GM21825 (cell line): ENCODE data around the gene ALKBH1.
"Not testable (repeated sequence)": the region's sequence is repeated elsewhere in the genome, so short reads cannot be mapped to it uniquely, and the experiment has no call there.

Experiments
- ATAC-seq: cut with Tn5 transposase; IDR thresholded peaks from one replicate; pipeline ENCODE4 v1.9.1; 2021; ENCODE audit warnings: mild to moderate bottlenecking, moderate library complexity; ENCODE audit not compliant: unreplicated experiment

ALKBH1 gene

GRCh38 chr14:77674931-77675330 is 32.9 kb downstream of the ALKBH1 start:
- no peak for ATAC-seq

DNA sequence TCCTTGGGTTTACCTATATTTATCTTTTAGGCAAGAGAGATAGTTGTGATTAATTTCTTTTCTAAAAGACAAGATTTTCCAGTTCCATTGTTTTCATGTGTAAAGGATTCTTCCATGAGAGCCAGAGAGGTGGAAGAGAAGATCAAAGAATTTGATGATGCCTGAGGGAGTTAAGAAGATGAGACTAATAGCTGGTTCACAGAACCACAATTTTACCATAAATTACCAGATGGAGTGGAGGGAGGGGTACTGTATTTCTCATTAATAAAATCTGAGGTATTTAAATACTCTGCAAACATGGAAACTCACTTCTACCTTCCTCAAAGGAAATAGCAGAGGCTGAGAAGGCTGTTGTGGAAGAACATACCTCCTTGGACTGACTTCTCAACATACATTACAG is 34.6 kb downstream of the ALKBH1 start:
- ATAC-seq: no peak

GRCh38 chr14:77667331-77667730 is 40.5 kb downstream of the ALKBH1 start:
- no peak for ATAC-seq

- ATAC-seq: no peak
These were observed 44.5 kb downstream of the ALKBH1 start for GRCh38 chr14:77663293-77663692.

GRCh38 chr14:77661562-77661961 is 46.3 kb downstream of the ALKBH1 start:
- not testable (repeated sequence) for ATAC-seq

- no peak for ATAC-seq
These were observed 47.1 kb downstream of the ALKBH1 start for GRCh38 chr14:77660754-77661153.

DNA sequence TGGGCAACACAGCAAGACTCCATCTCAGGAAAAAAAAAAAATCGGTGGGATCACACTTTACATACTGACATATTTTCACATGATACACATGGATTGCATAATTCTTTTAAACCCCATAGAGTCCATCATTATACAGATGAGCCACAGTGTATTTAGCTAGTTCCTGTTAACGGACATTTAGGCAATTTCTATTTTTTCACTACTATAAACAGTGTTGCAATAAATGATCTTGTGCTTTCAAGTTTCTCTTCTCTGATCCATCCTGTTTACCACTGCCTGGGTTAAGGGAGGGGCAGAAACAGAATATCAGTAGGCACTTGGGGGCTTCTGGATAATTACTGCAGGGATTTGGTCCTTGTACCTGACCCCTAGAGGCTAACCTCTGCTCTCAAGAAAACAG is 48.0 kb downstream of the ALKBH1 start:
- no peak for ATAC-seq

DNA sequence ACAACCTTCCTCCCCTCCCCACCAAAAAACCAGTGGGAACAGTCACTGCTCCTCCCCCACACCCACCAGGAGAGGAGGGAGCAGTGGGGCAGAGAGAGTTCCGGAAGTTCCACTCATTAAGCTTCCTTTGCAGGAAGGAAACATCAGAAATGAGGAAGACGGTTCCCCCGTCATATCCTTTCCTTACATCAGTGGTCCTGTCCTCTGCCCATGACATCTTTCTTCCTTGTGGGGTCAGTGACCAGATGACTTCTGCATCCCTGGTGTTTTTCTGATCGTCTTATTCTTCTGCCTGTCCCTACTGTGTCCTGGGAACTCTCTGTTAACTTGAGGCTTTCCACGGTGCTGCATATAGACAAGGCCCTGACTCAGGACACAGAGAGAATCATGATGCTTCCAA is 50.5 kb downstream of the ALKBH1 start:
- no peak for ATAC-seq

DNA sequence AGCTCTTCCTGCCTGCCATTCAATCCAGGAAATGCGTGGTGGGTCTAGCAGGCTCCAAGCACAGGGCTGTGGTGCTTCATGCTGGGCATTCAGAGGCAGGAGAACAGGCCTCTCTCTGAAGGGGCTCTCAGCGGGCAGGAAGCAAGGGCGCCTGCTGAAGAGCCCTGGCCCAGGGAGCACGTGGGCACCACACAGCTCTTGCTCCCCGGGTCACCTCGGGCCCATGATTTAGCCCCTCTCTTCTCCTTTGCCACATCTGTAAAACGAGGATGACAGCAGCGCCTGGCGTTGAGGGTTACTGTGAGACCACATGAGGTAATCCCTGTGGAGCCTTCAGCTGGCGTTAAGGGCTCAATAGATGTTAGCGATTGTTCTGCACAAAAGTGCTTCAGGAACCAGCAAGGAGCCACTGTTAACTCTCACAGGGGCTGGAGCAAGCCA is 53.8 kb downstream of the ALKBH1 start:
- no peak for ATAC-seq

DNA sequence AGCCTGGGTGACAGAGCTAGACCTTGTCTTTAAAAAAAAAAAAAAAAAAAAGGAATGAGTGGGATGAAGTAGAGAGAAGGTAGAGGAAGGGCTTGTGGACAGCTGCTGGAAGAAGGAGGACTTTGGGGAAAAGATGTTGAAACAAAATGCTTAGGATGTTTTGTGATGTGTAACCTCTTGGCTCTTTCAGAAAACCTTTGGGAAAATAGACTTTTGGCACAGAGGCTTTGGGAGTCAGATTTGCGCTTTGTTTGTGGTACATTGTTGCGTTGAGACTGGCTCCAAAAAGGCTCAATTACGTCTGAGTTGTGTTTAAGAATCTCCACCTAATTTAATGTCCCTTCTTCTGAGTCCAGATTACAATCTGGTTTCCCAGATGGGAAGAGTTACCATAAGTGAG is 58.5 kb downstream of the ALKBH1 start:
- ATAC-seq: no peak

- no peak for ATAC-seq
These were observed 59.2 kb downstream of the ALKBH1 start for GRCh38 chr14:77648520-77649200.

- no peak for ATAC-seq
These were observed 60.0 kb downstream of the ALKBH1 start for GRCh38 chr14:77647853-77648252.

DNA sequence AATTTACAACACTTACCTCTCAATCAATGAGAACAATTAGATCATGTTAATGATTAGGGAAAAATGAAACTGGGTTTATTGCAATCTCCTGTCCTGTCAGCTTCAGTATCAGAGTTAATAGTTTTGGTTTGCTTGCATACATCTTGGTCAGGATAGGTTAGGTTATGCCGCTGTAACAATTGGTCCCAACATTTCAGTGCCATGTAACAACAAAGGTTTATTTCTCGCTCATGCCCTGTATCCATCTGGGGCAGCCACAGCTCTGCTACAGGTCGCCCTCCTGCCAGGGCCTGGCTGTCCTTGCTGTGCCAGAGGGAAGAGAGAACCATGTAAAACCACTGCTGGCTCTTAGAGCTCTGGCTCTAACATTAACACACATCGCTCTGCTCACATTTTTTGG is 60.9 kb downstream of the ALKBH1 start:
- ATAC-seq: no peak

GRCh38 chr14:77645520-77646230 is 62.1 kb downstream of the ALKBH1 start:
- ATAC-seq: no peak

- ATAC-seq: no peak
These were observed 65.4 kb downstream of the ALKBH1 start for GRCh38 chr14:77642407-77642806.

DNA sequence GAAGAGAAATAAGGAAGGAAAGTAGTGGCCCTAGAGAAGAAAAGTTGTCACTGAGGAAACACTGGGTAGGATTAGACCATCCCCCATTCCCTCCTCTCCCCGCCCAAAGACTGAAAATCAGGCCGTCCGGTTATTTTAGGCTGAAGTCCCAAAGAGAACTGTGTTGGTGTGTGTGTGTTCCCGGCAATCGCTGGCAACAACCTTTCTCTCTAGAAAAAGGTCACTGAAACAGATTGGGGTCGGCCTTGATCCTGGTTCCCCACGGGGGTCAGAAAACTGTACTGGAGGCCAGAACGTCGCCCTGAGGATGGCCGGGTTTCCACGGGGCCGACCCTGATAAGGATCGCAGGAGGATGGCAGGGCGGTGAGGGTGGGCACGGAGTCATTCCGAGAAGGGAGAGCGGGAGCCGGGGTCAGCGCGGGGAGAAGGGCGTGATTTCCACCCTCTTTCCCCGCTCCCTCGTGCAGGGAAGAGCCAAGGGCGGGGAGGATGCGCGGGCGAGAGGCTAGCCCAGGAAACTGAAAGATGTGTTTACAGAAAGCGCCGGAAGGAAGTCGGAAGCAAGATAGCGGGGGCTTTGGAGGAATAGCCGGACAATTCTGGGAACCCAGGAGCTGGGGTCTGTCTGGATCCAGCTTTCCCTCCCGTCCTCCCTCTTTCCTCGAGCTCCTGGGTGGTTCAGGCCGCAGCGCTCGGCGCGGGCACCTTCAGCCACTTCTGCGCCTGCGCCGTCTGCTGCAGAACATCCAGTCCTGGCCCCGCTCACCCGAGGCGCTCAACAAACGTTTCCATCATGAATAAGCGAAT is 66.1 kb downstream of the ALKBH1 start:
- peak; percentile 61 for ATAC-seq

- peak; percentile 26 for ATAC-seq
These were observed 66.9 kb downstream of the ALKBH1 start for GRCh38 chr14:77640756-77641533.

- no peak for ATAC-seq
These were observed 69.1 kb downstream of the ALKBH1 start for GRCh38 chr14:77638771-77639171.

- not testable (repeated sequence) for ATAC-seq
These were observed 72.0 kb downstream of the ALKBH1 start for GRCh38 chr14:77635869-77636268.

DNA sequence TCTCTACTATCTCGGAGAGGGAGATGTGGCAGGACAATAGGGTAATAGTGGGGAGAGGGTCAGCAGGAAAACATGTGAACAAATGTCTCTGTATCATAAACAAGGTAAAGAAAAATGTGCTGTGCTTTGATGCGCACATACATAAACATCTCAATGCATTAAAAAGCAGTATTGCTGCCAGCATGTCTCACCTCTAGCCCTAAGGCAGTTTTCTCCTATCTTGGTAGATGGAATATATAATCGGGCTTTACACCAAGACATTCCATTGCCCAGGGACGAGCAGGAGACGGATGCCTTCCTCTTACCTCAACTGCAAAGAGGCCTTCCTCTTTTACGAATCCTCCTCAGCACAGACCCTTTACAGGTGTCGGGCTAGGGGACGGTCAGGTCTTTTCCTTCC is 72.4 kb downstream of the ALKBH1 start:
- ATAC-seq: not testable (repeated sequence)

DNA sequence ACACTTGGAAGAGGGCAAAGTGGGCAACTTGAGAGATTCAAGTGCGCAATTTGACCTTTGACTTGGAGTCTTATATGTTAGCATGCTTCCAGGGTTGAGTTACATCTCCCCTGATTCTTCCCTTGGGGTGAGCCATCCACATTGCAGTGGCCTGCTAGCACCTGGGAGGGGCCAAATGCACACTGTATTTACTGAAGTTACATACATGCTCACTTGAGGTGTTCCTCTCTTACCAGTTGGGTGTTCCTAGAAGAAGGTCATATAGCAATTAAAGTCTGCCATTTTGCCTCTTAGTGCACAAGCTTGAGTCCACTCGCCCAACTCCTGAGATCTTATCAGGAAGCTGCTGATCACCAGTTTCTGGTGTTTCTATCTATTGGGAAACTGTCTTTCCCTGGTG is 77.7 kb downstream of the ALKBH1 start:
- no peak for ATAC-seq
